ENCODE data around the gene PGAM5. TPM values are rescaled to one million over a fixed set of nuclear protein-coding genes. Genes with fewer than 3 reads are reported as not detected.

The PGAM5 gene
- total and polyA plus RNA-seq, 9 of the 15 experiments (the other 6 are each of a cell fraction or from before 2014, with no cell fraction given), result 7.4 to 121 (median 69.5) TPM

- TF ChIP-seq ZNF639 (CRISPR knock-in tag; conservative IDR thresholded peaks at IDR 0.05 in 1 of 2, IDR thresholded peaks at IDR 0.05 in 1 of 2) (peak in 1 of 2 experiments; percentile 90; a peak in 2 of 4 replicates), TCF3 (CRISPR knock-in tag; IDR thresholded peaks at IDR 0.05) (peak; percentile 36; the same call in 1 of the 2 replicates), POLR2AphosphoS2 (IDR thresholded peaks at IDR 0.05; ENCODE audit: low read length) (peak; percentile 78; the same call in 1 of the 2 replicates), NKRF (IDR thresholded peaks at IDR 0.05; ENCODE audit: borderline replicate concordance) (0 out of 2 replicates have a peak, but pooled peaks have one; percentile 42), ZFX (CRISPR knock-in tag; IDR thresholded peaks at IDR 0.05) (peak; percentile 43), SIN3B (IDR thresholded peaks at IDR 0.05; ENCODE audit: low read depth) (peak; percentile 84), MITF (IDR thresholded peaks at IDR 0.05) (no peak), CTBP1 (IDR thresholded peaks at IDR 0.05; ENCODE audit: borderline replicate concordance) (peak; percentile 97), ZNF589 (CRISPR knock-in tag; IDR thresholded peaks at IDR 0.05; ENCODE audit: low read depth) (0 out of 2 replicates have a peak, but pooled peaks have one; percentile 26), ETV5 (CRISPR knock-in tag; IDR thresholded peaks at IDR 0.05; ENCODE audit: low read depth) (peak; percentile 86), SRSF9 (IDR thresholded peaks at IDR 0.05; ENCODE audit: borderline replicate concordance, low read depth, low read length) (no peak), SMARCE1 (IDR thresholded peaks at IDR 0.05) (no peak), PHB (CRISPR knock-in tag; IDR thresholded peaks at IDR 0.05) (no peak), ZNF395 (CRISPR knock-in tag; IDR thresholded peaks at IDR 0.05) (peak; percentile 77; the same call in 1 of the 2 replicates), VEZF1 (CRISPR knock-in tag; IDR thresholded peaks at IDR 0.05) (peak; percentile 72), MTA3 (IDR thresholded peaks at IDR 0.05; ENCODE audit: borderline replicate concordance) (peak; percentile 93), TFAP4 (CRISPR knock-in tag; IDR thresholded peaks at IDR 0.05; ENCODE audit: borderline replicate concordance) (peak; percentile 75; the same call in 1 of the 2 replicates), MTF1 (CRISPR knock-in tag; IDR thresholded peaks at IDR 0.05; ENCODE audit: borderline replicate concordance) (no peak)
Measured at GRCh38 chr12:132710405-132711079, at the start of gene PGAM5 (continued).
